Muscle layer of colon (tissue), 2 donors: Measurements from ENCODE around the gene KCNJ6.
"Not testable (repeated sequence)": the region's sequence is repeated elsewhere in the genome, so short reads cannot be mapped to it uniquely, and the experiment has no call there.

Source experiments
- H3K27ac ChIP-seq: one replicate; pipeline ENCODE4 v1.7.0; 2013; ENCODE audit warnings: low read depth, mild to moderate bottlenecking, low read length, moderate library complexity
- H3K27me3 ChIP-seq, 2 donors: one replicate each; pipeline ENCODE4 v1.7.0; 2013; ENCODE audit warnings: low read length in 2 of 2, mild to moderate bottlenecking in 2 of 2; ENCODE audit not compliant: insufficient read depth in 2 of 2, control insufficient read depth in 1 of 2
- H3K36me3 ChIP-seq: one replicate; pipeline ENCODE4 v1.7.0; 2013; ENCODE audit warnings: mild to moderate bottlenecking, low read length; ENCODE audit not compliant: insufficient read depth
- H3K4me1 ChIP-seq: one replicate; pipeline ENCODE4 v1.7.0; 2013; ENCODE audit warnings: mild to moderate bottlenecking, low read length; ENCODE audit not compliant: insufficient read depth
- H3K4me3 ChIP-seq, 2 donors: one replicate each; pipeline ENCODE4 v1.7.0; 2013; ENCODE audit warnings: low read length in 2 of 2, low read depth in 1 of 2, mild to moderate bottlenecking in 1 of 2, moderate library complexity in 1 of 2
- H3K9ac ChIP-seq: one replicate; pipeline ENCODE4 v1.7.0; 2013; ENCODE audit warnings: low read length
- H3K9me3 ChIP-seq: one replicate; pipeline ENCODE4 v1.7.0; 2013; ENCODE audit warnings: mild to moderate bottlenecking, low read length
- donor health status: abdominal sarcoma.
- donor health status: Adenocarcinoma of cecum.

Gene KCNJ6

GRCh38 chr21:37748351-37748750 lies 167.9 kb downstream of the KCNJ6 start:
- Histone ChIP-seq H3K27ac (no peak overlapping the region), H3K4me3 (no peak overlapping the region), H3K9ac (no peak overlapping the region), H3K4me1 (no peaks in the 10 kb centered on the region), H3K36me3 (no peaks in the 10 kb centered on the region), H3K9me3 (no peaks in the 10 kb centered on the region), H3K27me3 (no peaks in the 10 kb centered on the region)

DNA sequence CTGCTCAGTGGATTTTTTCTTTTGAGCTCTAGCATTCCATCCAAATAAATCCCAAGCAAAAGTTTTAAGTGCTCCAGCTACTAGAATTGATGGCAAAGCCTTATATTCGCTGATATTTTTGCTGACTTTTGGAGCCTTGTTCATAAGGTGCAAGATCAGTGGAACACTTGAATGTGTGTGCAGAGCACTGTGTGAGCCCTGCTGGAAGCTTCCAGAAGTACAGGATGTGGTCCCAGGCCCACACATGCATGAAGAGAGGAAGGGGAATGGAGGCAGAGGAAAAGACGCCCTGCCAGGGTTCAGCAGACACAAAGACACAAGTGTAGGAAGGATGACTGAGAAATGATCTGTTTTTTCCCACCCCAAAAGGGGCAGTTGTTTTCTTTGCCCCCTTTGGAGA lies 169.4 kb downstream of the KCNJ6 start:
- Histone ChIP-seq H3K27me3 (no peaks in the 10 kb centered on the region), H3K36me3 (no peaks in the 10 kb centered on the region), H3K4me1 (no peaks in the 10 kb centered on the region), H3K4me3 (no peak overlapping the region), H3K27ac (no peak overlapping the region), H3K9ac (no peak overlapping the region), H3K9me3 (no peaks in the 10 kb centered on the region)

GRCh38 chr21:37744551-37744950 lies 171.7 kb downstream of the KCNJ6 start:
- no peaks in the 10 kb centered on the region for H3K27me3 ChIP-seq
- H3K36me3 ChIP-seq, result no peaks in the 10 kb centered on the region
- H3K4me3 ChIP-seq, result no peak overlapping the region
- H3K9me3 ChIP-seq, result no peaks in the 10 kb centered on the region
- H3K4me1 ChIP-seq, result no peaks in the 10 kb centered on the region
- no peak overlapping the region for H3K9ac ChIP-seq
- no peak overlapping the region for H3K27ac ChIP-seq

DNA sequence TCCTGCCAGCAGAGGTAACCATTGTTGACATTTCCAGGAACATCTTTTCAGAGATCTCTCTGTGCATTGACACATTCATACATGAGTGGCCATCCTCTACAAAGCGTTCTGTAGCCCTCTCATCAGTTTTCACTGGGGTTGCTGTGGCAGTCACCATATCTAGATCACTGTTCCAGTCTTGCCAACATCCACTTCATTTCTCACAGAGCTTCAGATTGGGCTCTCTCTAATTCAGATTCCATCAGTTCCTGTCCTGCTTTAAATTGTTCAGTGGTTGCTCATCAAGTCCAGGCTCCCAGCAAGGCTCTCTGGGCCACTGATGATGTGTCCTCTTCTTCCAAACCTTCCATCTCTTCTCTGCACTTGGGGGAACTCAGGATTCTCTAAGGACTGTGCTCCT lies 173.7 kb downstream of the KCNJ6 start:
- H3K9me3 ChIP-seq, result no peaks in the 10 kb centered on the region
- H3K4me1 ChIP-seq, result no peaks in the 10 kb centered on the region
- no peaks in the 10 kb centered on the region for H3K36me3 ChIP-seq
- no peak overlapping the region for H3K4me3 ChIP-seq
- no peaks in the 10 kb centered on the region for H3K27me3 ChIP-seq
- H3K9ac ChIP-seq, result no peak overlapping the region
- H3K27ac ChIP-seq, result no peak overlapping the region

DNA sequence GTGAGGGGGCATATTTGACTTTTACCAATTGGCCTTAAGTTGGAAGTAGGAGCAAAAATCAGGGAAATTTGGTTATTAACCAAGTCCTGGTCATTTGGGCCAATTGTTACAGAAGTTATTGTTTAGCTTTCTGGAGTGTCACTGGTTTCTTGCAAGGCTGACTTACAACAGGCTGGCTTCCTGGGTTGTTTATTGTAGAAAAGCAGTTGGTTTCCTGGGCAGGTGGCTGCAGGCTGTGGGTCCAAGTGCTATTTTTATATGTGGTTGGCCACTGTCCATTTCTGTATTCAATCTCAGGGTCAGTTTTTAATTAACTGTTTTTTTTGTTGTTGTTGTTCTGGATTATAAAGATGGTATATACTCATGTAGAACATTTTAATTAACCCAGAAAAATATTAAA lies 174.1 kb downstream of the KCNJ6 start:
- Histone ChIP-seq H3K9ac (no peak overlapping the region), H3K36me3 (no peaks in the 10 kb centered on the region), H3K27ac (no peak overlapping the region), H3K9me3 (no peaks in the 10 kb centered on the region), H3K4me1 (no peaks in the 10 kb centered on the region), H3K27me3 (no peaks in the 10 kb centered on the region), H3K4me3 (no peak overlapping the region)

DNA sequence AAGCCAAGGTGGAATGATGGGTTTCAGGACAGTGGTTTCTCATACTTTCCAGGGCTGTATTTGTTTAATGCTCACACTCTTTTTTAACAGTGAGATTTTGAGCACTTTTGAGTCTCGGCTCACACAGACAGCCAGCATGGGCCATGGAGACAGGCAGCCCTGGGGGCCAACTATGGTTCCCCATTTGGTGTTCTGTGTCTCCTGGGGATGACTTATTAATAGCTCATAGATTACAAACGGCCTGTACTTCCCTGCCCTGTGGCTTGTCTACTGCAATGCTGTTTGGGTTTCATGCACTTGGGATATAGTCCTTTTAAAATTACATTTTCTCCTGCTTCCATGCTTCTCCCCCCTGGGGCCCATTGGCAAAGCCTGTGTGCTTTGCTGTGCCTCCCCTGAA lies 178.3 kb downstream of the KCNJ6 start:
- H3K27ac ChIP-seq, result no peak overlapping the region

GRCh38 chr21:37737507-37737906 lies 178.8 kb downstream of the KCNJ6 start:
- Histone ChIP-seq H3K36me3 (no peaks in the 10 kb centered on the region), H3K9ac (no peak overlapping the region), H3K4me1 (no peaks in the 10 kb centered on the region), H3K9me3 (no peaks in the 10 kb centered on the region), H3K27me3 (no peaks in the 10 kb centered on the region), H3K27ac (no peak overlapping the region), H3K4me3 (no peak overlapping the region)

More for the DNA sequence above, 178.3 kb downstream of the KCNJ6 start:
- H3K36me3 ChIP-seq, result no peaks in the 10 kb centered on the region
- H3K9me3 ChIP-seq, result no peaks in the 10 kb centered on the region
- no peak overlapping the region for H3K9ac ChIP-seq
- H3K4me3 ChIP-seq, result no peak overlapping the region
- no peaks in the 10 kb centered on the region for H3K4me1 ChIP-seq
- H3K27me3 ChIP-seq, result no peaks in the 10 kb centered on the region

GRCh38 chr21:37734846-37735245 lies 181.4 kb downstream of the KCNJ6 start:
- no peaks in the 10 kb centered on the region for H3K4me1 ChIP-seq
- H3K27me3 ChIP-seq, result no peaks in the 10 kb centered on the region
- H3K9ac ChIP-seq, result no peak overlapping the region
- no peak overlapping the region for H3K4me3 ChIP-seq
- no peak overlapping the region for H3K27ac ChIP-seq
- H3K36me3 ChIP-seq, result no peaks in the 10 kb centered on the region
- H3K9me3 ChIP-seq, result no peaks in the 10 kb centered on the region

DNA sequence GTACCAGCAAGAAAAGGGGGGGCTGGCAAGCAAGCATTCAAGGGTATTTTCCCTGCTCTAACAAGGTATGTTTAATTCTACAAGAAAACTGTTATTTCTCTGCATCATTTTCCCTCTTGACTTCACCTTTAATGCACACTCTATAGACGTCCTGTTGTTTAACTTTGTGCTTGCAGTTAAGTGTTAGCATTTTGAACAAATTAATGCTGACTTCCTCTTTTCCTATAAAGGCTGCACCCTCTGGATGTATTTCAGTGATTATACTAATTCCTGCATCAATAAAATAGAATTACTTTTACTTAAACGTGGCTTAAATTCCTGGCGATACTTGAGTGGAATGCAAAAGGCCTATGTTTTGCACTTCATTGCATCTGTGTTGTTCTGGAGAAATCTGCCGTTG lies 183.3 kb downstream of the KCNJ6 start:
- H3K36me3 ChIP-seq, result no peaks in the 10 kb centered on the region
- H3K27ac ChIP-seq, result no peak overlapping the region
- no peaks in the 10 kb centered on the region for H3K4me1 ChIP-seq
- no peaks in the 10 kb centered on the region for H3K27me3 ChIP-seq
- no peak overlapping the region for H3K4me3 ChIP-seq
- H3K9ac ChIP-seq, result no peak overlapping the region
- no peaks in the 10 kb centered on the region for H3K9me3 ChIP-seq

DNA sequence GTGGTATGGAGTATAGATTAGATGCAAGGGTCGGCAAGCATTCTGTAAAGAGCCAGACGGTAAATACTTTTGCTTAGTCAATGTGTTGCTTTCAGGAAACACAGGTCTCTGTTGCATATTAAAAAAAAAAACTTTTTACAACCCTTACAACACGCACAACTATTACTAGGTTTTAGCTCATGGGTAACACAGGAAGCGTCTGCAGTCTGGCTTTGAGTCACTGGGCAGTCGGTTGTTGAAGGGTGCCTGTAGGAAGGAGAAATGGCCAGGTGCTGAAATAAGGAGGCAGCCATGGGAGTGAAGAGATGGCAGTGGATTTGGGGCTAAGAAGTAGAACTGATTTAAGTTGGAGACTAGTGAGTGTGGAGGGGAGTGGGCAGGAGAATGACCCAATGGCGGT lies 192.1 kb downstream of the KCNJ6 start:
- Histone ChIP-seq H3K4me1 (no peaks in the 10 kb centered on the region), H3K27me3 (no peaks in the 10 kb centered on the region), H3K4me3 (no peak overlapping the region), H3K27ac (no peak overlapping the region), H3K36me3 (no peaks in the 10 kb centered on the region), H3K9me3 (no peaks in the 10 kb centered on the region), H3K9ac (no peak overlapping the region)

DNA sequence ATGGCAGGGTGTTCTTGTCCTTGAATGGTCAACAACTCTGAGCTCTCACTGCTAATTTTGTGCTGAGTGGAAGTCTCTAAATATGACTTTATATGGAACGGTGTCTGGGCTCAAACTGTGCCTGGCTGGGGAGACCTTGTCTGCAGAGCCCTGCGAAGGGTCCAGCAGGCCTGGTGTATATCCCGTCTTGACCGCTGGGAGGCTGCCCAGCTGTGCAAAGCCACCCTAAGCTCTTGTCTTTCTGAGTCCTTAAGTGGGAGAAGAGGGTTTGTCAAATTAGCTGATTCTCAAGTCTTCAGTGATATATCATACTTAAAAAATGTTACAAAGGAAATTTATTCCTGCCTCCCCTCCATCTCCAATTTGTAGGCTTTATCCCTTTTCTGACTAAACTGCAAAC lies 198.7 kb downstream of the KCNJ6 start:
- Histone ChIP-seq H3K9me3 (no peaks in the 10 kb centered on the region), H3K9ac (no peak overlapping the region), H3K36me3 (no peaks in the 10 kb centered on the region), H3K4me1 (no peaks in the 10 kb centered on the region), H3K4me3 (no peak overlapping the region), H3K27ac (no peak overlapping the region), H3K27me3 (no peaks in the 10 kb centered on the region)

DNA sequence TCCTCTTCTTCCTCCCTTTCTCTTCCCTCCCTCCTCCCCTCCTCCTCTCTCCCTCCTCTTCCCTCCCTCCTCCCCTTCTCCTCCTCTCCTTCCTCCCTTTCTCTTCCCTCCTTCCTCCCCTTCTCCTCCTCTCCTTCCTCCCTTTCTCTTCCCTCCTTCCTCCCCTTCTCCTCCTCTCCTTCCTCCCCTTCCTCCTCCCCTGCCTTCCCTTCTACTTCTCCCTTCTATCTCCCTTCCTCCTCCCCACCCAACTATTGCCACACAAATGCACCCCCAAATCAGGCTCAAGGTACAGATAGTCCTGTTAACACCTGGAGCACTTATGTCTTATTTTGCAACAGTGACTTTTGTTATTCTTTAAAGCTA lies 203.7 kb downstream of the KCNJ6 start:
- H3K27ac ChIP-seq, H3K36me3 ChIP-seq, H3K9ac ChIP-seq, H3K9me3 ChIP-seq, H3K27me3 ChIP-seq, H3K4me3 ChIP-seq: not testable (repeated sequence)
- H3K4me1 ChIP-seq, result peaks cover 14% of the 10 kb centered on the region
